DMS 273 (cell line): ENCODE results near the gene ZBTB18.
A peak's percentile ranks its signal among the peaks of the same experiment; 100 is the strongest.
"Not testable (repeated sequence)": the region's sequence is repeated elsewhere in the genome, so short reads cannot be mapped to it uniquely, and the experiment has no call there.

Source experiments
- DNase-seq: peaks from one replicate; lab custom pipeline; 2025; ENCODE audit not compliant: unreplicated experiment; lab: John Stamatoyannopoulos, UW

The ZBTB18 gene

DNA sequence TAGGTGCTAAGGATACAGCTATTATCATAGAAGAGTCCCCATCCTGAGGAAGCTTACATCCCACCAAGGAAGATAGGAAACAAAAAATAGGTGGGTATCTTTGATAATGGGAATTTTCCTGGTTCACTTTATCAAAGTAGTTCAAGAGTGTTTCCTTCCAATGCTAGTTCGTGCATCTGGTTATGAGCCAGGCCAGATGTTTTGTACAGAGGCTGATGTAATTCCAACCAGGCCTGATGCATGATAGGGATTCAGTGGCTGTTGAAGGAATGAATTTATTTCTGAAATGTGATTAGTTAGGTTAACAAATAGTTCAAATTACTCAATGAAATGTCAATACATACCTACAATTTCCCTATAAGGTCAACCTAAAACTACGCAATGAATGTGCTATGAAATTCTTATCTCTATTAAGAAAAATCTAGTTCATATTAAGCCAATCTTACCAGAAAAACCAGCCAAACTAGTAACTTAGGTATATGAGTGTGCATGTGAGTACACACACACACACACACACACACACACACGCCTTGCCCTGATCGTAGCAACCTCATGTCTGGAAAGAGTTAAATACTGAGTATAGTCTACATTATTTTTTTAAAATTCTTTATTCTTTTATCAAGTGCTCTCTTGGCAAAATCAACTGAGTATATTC is 9.5 kb upstream of the ZBTB18 start:
- DNase-seq: no peak

DNA sequence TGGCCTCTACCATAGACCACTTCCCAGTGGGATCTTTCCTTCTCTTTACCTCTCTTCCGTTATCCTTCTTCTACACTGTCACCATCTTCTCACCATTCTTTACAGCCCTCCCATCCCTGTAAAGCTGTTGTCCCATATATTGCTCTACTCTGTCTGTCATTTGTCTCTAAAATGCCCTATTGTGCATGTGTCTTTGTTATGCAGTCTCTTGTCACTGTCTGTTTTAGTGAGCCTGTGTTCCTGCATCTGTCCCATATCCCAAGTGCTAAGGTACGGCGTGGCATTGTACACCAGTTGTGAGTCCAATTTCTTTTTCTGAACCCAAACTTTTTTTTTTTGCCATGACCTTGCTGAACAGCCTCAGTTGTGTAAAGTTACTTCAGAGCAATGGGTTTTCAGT is 8.8 kb upstream of the ZBTB18 start:
- DNase-seq: no peak

DNA sequence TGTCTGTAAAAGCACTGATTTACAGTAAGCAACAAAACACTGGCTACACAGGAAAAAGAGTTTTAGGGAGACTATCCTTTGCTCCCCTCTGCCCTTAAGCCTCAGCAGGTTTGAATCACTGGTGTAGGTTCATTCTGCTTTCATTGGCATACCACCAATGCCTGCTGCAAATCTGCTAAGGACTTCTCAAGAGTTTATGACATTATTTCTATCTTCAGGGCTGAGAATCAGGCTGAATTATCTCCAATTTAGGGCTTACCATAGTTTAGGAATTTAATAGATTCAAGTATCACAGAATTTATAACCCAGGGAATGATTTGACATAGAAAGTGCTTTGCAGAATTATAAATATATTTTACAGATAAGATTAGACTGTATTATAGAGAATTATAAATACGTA is 6.7 kb upstream of the ZBTB18 start:
- DNase-seq: no peak

DNA sequence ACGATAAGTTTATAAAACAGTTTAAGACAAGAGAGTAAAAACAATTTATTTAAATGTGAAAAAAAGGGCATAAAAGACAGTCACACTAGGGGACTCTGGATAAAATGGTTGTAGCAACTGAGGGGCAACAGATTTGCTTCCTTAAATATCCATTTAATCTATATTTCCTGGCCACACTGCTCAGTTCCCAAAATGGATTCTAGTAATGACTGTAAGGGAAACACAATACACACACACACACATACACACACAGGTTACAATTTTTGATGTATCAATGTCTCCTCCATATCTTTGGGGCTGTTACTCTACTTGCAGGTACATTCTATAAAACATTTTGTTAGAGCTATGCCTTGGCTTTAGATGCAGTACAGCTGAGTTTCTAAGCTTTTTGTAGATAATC is 4.8 kb upstream of the ZBTB18 start:
- not testable (repeated sequence) for DNase-seq

DNA sequence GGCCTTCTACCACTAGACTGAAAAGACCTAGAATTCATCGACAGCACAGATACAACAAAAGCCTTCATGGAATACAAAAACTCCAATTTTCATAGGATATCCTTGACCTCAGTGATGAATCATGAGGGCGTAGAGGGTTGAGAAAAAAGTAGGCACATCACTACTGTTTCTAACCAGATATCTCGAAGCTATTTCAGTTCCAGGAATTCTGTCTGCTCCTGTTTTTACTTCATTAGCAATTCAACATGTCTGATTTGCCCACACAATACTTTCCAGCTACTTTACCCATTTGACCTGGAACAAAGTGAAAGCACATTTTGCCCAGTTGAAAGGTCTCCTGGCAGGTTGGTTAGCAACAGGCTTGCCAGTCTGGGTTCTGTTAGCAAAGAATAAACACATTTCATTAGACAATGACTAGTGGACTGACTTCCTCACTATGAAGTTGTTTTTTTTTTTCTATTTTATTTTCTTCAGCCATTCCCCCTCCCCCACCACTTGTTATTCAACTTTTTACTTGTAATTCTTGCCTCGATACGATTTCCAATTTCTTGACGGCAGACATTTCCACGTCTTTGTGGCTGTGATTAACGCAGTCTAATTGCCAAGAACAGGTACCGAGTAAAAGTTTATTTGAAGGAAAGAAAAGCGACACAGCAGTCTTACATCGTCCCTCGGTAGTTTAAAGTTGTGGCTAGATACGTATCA is 4.0 kb upstream of the ZBTB18 start:
- DNase-seq: peak; percentile 55

DNA sequence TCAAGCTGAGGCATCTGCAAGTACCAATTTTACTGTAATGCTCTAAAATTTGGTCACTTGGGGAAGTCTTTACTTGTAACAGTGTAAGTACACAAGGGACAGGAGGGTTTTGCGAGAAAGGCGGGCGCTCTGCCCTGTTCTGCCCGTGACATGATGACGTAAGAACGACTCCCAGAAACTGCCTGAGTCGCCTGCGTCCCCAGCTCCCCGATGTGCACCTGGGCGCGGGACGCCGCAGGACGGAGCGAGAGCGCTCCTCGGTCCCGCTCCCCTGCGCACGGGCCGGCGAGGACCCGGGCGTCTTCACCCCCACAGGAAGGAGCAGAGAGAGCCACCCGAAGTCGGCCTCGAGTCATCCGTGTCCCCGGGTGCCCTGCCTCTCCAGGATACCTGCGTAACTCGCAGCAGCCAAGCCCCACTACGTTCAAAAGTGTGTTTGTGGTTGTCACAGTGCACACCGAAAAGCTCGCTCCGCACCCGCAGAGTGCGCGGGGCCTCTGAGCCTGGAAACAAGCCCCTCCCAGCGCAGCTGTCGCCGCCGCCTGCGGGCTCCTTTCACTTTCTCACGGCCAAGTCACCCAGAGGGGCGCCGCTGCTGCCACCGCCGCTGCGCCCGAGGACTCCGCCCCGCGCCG is 3.3 kb upstream of the ZBTB18 start:
- DNase-seq: peak; percentile 82

DNA sequence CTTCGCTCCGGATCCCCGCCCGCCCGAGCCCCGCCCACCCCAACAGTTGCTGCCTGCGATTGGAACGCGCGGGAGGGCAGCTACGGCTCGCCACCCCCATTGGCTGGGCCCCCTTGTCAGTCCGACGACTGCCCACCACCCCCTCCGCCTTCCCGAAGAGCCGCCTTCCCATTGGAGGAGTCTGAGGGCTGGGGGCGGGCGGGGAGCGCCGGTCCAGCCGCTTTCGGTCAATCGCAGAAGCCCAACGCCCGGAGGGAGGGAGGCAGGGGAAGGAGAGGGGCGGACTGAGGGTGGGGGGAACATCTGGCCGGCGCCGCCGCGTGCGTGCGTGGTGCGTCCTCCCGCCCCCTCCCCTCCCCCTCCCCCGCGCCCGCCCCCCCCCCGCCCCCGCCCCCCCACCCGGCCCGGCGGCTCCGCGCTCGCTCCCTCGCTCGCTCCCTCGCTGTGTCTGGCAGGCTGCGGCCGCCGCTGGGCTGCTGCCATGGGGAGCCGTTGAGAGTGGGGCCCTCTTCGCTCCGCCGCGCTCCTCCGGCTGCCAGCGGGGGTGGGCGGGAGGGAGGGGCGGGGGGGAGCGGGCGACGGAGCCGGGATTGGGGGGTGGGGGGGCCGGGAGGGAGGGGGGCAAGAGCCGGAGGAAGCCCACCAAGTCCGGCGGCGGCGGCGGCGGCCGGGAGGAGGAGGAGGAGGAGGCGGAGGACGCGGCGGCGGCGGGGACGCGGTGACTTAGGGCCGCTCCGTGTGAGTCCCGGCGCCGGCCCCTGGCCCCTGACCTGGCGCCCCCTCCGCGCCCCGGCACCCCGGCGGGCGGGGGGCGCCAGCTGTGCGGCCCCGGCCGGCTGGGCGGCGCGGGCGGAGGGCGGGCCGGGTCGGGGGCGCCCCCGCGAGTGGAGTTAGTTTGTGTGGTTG is 2.6 kb upstream of the ZBTB18 start:
- DNase-seq: peak; percentile 100

DNA sequence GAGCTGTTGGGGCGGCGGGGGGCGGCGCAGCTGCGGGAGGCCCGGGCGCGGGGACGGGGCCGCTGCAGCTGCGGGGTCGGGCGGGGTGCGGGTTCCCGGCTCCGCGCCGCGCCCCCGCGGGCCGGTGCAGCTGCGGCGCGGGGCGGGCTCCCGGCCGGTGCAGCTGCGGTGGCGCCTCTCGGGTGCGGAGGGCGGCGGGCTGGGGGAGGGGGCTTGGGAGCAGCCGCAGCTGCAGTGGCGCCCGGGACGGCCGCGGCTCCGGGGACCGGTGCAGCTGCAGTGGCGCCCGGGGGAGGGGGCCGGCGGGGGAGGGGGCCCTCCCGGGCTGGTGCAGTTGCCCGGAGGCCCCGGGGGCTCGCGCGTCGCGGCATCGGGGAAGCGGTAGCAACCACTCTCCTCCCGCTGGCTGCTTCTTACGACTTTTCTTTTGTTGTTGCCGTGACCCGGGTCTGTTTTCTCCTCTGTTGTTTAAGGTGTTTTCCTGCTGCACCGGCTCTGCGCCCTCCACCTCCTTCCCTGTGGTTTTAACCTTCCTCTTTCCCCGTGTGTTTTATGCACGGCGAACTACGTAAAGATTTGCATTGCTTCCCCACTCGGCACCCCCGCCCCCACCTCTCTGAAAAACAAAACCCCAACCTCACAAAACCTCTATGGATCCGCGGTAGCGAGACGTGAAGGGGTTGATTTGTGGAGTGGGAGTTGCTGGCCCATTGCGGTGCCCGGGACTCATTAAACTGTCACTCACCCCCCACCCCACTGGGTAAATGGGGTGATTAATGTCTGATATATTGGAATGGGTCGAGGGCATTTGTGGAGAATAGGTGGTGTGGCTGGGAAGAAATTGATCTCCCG is 1.7 kb upstream of the ZBTB18 start:
- DNase-seq: peak; percentile 72

DNA sequence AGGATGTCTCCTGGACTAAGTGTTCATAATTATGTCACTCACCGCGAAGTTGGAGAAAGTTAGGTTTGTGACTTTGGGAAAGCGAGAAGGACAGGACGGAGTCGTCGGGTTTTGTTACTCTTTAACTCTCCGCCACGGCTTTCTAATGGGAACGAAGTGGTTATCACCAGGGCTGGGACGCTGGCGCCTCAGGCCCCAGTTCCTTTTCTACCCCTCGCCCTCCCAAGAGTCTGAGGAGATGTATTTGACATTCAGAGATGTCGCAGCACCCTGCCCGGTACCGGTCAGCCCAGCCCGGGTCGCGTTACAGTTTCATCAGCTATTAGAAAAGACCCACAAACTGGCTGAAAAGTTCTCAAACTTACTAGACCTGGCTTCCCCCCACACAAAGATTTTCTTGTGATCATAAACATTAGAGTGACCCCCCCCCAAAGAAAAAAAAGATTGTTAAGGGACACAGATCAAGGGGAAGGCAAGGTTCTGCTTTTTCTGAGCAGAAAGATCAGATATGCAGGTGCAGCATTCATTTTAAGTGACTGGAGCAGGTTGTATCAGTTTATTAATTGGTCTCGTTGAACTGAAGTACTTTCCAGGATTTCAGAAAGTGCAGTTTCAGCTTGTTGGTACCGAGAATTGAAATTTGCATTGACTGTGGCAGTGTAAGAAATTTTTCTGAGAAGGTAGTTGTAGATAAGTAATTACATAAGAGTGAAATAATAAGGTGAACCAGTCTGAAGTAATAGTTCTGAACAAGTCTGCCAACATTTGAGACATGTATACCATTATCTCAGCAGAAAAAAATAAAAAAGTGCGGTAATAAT is 859 bp upstream of the ZBTB18 start:
- DNase-seq: peak; percentile 69

DNA sequence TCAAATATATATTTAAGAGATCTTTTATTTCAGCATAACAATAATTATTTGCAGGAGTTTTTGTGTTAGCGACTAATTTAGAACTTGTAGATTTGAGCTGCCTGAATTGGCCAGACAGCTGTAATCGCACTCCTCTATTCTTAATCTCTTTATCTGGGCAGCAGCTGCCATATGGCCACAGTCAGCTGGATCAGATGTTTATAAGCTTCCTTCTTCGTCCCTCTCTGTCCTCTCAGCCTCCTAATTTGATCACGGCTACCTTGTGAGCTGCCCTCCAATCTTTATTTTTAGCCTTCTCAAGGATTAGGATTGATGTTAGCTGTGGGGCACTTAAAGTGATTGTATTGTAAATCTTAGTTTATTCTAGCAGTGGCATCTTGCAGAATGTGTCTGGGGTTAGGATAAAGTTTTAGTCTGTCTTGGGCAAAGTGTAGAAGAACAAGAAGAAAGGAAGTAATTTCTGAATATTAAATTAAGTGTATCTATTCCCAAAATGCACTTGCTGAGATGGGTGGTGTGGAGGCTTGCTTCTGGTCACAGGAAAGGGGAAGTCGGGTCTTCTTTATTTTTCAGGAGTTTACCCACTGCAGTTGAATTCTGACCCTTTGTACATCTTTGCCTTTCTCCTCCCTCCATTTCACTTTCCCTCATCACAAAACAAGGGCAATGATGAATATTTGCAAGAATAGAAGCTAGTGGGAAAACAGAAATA is 1.1 kb downstream of the ZBTB18 start:
- peak; percentile 87 for DNase-seq

DNA sequence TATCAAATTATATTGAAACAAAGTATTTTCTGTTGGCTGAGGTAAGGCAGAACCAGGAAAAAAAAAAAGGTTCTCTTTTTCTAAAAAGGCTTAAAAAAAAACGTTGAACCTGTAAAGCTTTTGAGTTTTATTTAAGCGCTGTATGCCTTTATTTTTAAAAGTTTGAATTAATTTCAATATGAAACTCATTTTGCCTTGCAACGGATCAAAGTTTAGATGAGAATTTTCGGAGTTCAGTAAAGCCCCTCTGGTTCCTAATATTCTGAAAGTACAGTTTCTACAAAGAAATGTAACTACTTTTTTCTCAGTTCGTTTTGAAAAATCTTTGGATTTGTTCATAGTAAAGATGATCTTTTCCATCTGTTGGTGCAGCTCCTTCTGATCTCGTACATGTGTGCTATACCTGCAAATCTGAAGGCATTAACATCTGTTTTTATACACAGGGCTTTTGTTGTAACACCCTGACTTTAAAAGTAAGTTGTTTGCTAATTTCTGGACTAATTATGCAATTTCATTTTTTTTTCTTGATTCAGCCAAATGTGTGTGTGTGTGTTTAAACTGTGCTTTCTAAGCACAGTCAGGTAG is 1.7 kb downstream of the ZBTB18 start:
- no peak for DNase-seq

DNA sequence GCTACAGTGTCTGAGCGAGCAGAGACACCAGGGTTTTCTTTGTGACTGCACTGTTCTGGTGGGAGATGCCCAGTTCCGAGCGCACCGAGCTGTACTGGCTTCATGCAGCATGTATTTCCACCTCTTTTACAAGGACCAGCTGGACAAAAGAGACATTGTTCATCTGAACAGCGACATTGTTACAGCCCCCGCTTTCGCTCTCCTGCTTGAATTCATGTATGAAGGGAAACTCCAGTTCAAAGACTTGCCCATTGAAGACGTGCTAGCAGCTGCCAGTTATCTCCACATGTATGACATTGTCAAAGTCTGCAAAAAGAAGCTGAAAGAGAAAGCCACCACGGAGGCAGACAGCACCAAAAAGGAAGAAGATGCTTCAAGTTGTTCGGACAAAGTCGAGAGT is 2.7 kb downstream of the ZBTB18 start:
- DNase-seq: no peak

DNA sequence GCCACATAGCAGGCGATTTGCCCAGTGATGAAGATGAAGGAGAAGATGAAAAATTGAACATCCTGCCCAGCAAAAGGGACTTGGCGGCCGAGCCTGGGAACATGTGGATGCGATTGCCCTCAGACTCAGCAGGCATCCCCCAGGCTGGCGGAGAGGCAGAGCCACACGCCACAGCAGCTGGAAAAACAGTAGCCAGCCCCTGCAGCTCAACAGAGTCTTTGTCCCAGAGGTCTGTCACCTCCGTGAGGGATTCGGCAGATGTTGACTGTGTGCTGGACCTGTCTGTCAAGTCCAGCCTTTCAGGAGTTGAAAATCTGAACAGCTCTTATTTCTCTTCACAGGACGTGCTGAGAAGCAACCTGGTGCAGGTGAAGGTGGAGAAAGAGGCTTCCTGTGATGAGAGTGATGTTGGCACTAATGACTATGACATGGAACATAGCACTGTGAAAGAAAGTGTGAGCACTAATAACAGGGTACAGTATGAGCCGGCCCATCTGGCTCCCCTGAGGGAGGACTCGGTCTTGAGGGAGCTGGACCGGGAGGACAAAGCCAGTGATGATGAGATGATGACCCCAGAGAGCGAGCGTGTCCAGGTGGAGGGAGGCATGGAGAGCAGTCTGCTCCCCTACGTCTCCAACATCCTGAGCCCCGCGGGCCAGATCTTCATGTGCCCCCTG is 3.3 kb downstream of the ZBTB18 start:
- DNase-seq: no peak

DNA sequence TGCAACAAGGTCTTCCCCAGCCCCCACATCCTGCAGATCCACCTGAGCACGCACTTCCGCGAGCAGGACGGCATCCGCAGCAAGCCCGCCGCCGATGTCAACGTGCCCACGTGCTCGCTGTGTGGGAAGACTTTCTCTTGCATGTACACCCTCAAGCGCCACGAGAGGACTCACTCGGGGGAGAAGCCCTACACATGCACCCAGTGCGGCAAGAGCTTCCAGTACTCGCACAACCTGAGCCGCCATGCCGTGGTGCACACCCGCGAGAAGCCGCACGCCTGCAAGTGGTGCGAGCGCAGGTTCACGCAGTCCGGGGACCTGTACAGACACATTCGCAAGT is 3.8 kb downstream of the ZBTB18 start:
- no peak for DNase-seq

DNA sequence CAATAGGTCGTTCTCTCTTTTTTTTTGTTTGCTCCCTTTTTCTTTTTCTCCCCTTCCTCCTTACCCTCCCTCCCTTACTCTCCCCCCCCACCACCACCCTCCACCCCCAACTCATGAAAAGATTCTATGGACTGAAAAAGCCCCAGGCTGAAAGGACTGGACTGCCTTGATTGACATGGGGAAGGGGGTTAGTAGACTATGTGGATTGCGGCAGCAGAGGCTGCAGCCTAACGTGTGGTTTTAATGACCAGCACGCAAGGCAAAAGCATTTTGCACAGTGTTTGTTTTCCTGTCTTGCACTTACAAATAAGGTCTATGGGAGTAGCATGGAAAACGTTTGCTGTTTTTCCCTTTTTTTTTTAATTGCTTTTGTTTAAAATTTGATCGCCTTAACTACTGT is 5.5 kb downstream of the ZBTB18 start:
- no peak for DNase-seq

DNA sequence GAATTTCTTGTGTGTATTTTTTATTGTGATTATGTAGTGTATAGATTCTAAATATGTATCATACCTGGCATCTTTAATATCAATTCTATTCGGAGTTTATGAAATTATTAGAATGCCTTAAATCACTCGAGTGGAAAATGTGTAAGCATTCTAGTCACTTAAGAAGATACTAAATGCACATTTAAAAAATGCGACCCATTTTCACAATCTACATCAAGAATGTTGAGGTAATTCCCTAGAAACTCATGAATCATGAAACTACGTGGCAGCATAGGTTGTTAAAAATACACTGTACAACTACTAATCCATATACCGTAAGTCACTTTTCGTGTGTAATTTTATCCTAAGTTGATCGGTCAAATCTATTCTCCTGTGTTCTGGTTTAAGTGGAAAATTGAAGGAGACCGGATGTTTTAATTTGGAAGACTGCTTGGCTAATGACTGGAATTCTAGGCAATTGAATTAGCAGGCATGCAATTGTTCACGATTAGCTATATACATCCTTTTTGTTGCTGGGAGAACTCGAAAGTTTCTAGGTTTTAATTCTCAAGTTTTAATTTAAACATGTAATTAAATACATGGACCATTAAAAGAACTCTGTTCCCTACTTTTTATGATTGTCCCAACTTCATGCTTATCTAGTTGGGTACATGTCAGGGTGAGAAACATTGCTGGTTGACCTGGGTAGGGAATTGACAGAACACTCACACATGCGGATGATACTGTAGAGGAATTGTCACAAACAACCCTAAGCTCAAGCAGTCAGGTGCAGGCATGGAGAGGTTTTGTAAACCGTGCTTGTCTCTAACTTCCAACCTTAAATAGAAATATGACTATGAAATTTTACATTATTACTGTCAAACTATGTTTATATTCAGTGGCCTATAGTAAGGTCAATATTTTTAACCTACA is 6.6 kb downstream of the ZBTB18 start:
- peak; percentile 27 for DNase-seq

DNA sequence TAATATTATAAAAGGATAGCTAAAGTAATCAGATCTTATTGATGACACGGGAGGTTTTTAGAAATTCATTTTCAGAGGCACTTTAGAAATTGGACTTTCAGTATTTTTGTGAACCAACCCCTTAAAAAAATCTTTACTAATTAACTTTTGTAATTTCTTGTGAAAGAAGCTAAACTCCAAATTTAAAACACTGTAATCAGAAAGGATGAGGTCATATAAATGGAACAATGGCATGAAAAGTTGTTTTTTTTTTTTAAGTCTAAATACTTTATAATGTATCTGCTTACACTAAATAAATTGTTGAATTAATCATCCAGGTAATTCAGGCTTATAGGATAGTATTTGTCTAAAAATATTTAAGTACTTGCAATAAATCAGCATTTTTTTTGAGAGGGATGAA is 9.0 kb downstream of the ZBTB18 start:
- DNase-seq: no peak
